T-helper 9 cell (primary cell): ENCODE data around the gene PEG3.

Experiments
- DNase-seq: peaks from one replicate; pipeline ENCODE4 v3.0.0-alpha.2; 2020

The PEG3 gene

GRCh38 chr19:56838909-56839651, 1.4 kb downstream of the PEG3 start:
- no peak for DNase-seq

GRCh38 chr19:56838024-56838908, 2.3 kb downstream of the PEG3 start:
- DNase-seq: no peak

GRCh38 chr19:56837492-56838023, 3.0 kb downstream of the PEG3 start:
- DNase-seq: no peak

- DNase-seq: no peak
These were observed 3.5 kb downstream of the PEG3 start for GRCh38 chr19:56837004-56837403.

- no peak for DNase-seq
These were observed 4.5 kb downstream of the PEG3 start for GRCh38 chr19:56836059-56836458.

- no peak for DNase-seq
These were observed 5.1 kb downstream of the PEG3 start for GRCh38 chr19:56835401-56835800.

GRCh38 chr19:56834564-56835375, 5.8 kb downstream of the PEG3 start:
- no peak for DNase-seq

- DNase-seq: no peak
These were observed 8.1 kb downstream of the PEG3 start for GRCh38 chr19:56832352-56832928.

- no peak for DNase-seq
These were observed 9.3 kb downstream of the PEG3 start for GRCh38 chr19:56831255-56831654.

- no peak for DNase-seq
These were observed 10.9 kb downstream of the PEG3 start for GRCh38 chr19:56829596-56829995.

GRCh38 chr19:56827708-56828107, 12.8 kb downstream of the PEG3 start:
- no peak for DNase-seq

- no peak for DNase-seq
These were observed 16.6 kb downstream of the PEG3 start for GRCh38 chr19:56823956-56824355.

GRCh38 chr19:56823417-56823816, 17.1 kb downstream of the PEG3 start:
- DNase-seq: no peak

GRCh38 chr19:56822755-56823154, 17.8 kb downstream of the PEG3 start:
- DNase-seq: no peak

GRCh38 chr19:56821675-56822074, 18.9 kb downstream of the PEG3 start:
- DNase-seq: no peak

GRCh38 chr19:56821209-56821608, 19.3 kb downstream of the PEG3 start:
- DNase-seq: no peak

- DNase-seq: no peak
These were observed 21.4 kb downstream of the PEG3 start for GRCh38 chr19:56819166-56819565.

- no peak for DNase-seq
These were observed 25.9 kb downstream of the PEG3 start for GRCh38 chr19:56814656-56815055.

GRCh38 chr19:56813531-56813930, 27.0 kb downstream of the PEG3 start:
- no peak for DNase-seq

GRCh38 chr19:56811480-56811879, 29.0 kb downstream of the PEG3 start:
- DNase-seq: no peak

- DNase-seq: no peak
These were observed 30.3 kb downstream of the PEG3 start for GRCh38 chr19:56810260-56810659.

- DNase-seq: no peak
These were observed 31.7 kb downstream of the PEG3 start for GRCh38 chr19:56808717-56809392.
